CD8-positive, alpha-beta memory T cell (primary cell): ENCODE data around the gene SLC35E1. TPM values are rescaled to one million over a fixed set of nuclear protein-coding genes. Genes with fewer than 3 reads are reported as not detected.

Experiments
- CTCF ChIA-PET: fragments of 350-600 bp; sonication (Branson Sonifier 250); formaldehyde crosslinking; loops from one replicate; lab custom pipeline; 2021; ENCODE audit warnings: antibody characterized with exemption; lab: Charles Lee
- POLR2A ChIA-PET: fragments of 350-600 bp; sonication (Branson Sonifier 250); formaldehyde crosslinking; loops from one replicate; lab custom pipeline; 2021; ENCODE audit warnings: antibody characterized with exemption; lab: Charles Lee
- DNase-seq, 5 donors: peaks; one replicate each; pipeline versions ENCODE4 v3.0.0 to v3.0.0-alpha.2; 2020 to 2022; ENCODE audit warnings: mixed read lengths in 1 of 5
- H3K27ac ChIP-seq: one replicate; pipeline ENCODE4 v1.7.0; 2013; ENCODE audit warnings: low read depth, mild to moderate bottlenecking, low read length, moderate library complexity
- H3K27me3 ChIP-seq: 2 replicates; pipeline ENCODE4 v1.7.0; 2013; ENCODE audit warnings: low read length, mild to moderate bottlenecking; ENCODE audit not compliant: insufficient read depth, poor library complexity, severe bottlenecking
- H3K36me3 ChIP-seq: 2 replicates; pipeline ENCODE4 v1.7.0; 2013; ENCODE audit warnings: mild to moderate bottlenecking, low read length, moderate library complexity; ENCODE audit not compliant: insufficient read depth
- H3K4me1 ChIP-seq: 2 replicates; pipeline ENCODE4 v1.7.0; 2013; ENCODE audit warnings: mild to moderate bottlenecking, low read length, moderate library complexity; ENCODE audit not compliant: insufficient read depth
- H3K4me3 ChIP-seq: 2 replicates; pipeline ENCODE4 v1.7.0; 2013; ENCODE audit warnings: mild to moderate bottlenecking, low read length
- H3K9me3 ChIP-seq: 2 replicates; pipeline ENCODE4 v1.7.0; 2013; ENCODE audit warnings: mild to moderate bottlenecking, low read length
- H3K27ac Mint-ChIP-seq, 8 donors: one replicate each; pipeline ENCODE4 v1.8.0; 2020 to 2021; ENCODE audit warnings: mixed read lengths in 8 of 8, mild to moderate bottlenecking in 6 of 8, inconsistent platforms in 3 of 8, moderate library complexity in 3 of 8
- H3K27me3 Mint-ChIP-seq, 2 donors: one replicate each; pipeline ENCODE4 v1.8.0; 2020 to 2021; ENCODE audit warnings: mixed read lengths in 2 of 2, mild to moderate bottlenecking in 1 of 2, moderate library complexity in 1 of 2
- H3K36me3 Mint-ChIP-seq, 3 donors: one replicate each; pipeline ENCODE4 v1.8.0; 2020 to 2021; ENCODE audit warnings: mixed read lengths in 3 of 3, inconsistent platforms in 1 of 3, mild to moderate bottlenecking in 1 of 3
- H3K4me1 Mint-ChIP-seq, 3 donors: one replicate each; pipeline ENCODE4 v1.8.0; 2020 to 2021; ENCODE audit warnings: mixed read lengths in 3 of 3, inconsistent platforms in 1 of 3, mild to moderate bottlenecking in 1 of 3
- H3K4me3 Mint-ChIP-seq, 7 donors: one replicate each; pipeline ENCODE4 v1.8.0; 2020 to 2021; ENCODE audit warnings: mixed read lengths in 7 of 7, mild to moderate bottlenecking in 6 of 7, moderate library complexity in 4 of 7, inconsistent platforms in 2 of 7
- H3K9me3 Mint-ChIP-seq, 5 donors: one replicate each; pipeline ENCODE4 v1.8.0; 2020 to 2022; ENCODE audit warnings: mixed read lengths in 5 of 5, mild to moderate bottlenecking in 3 of 5, moderate library complexity in 2 of 5, inconsistent platforms in 1 of 5
- polyA plus RNA-seq: library from polyadenylated mRNA; unstranded; fragments of 300-500 nt; fragmentation: Illumina TruSeq; gene quantifications from one replicate; pipeline ENCODE4 v1.2.3, GENCODE V29; 2021
- total RNA-seq, 2 experiments: library from RNA; stranded (reverse); gene quantifications; one replicate each; pipeline ENCODE4 v1.2.3, GENCODE V29; 2021

Gene SLC35E1
- 10 to 100 TPM; 41.9 to 43.8 TPM for total RNA-seq
- 30.6 TPM for polyA plus RNA-seq

DNA sequence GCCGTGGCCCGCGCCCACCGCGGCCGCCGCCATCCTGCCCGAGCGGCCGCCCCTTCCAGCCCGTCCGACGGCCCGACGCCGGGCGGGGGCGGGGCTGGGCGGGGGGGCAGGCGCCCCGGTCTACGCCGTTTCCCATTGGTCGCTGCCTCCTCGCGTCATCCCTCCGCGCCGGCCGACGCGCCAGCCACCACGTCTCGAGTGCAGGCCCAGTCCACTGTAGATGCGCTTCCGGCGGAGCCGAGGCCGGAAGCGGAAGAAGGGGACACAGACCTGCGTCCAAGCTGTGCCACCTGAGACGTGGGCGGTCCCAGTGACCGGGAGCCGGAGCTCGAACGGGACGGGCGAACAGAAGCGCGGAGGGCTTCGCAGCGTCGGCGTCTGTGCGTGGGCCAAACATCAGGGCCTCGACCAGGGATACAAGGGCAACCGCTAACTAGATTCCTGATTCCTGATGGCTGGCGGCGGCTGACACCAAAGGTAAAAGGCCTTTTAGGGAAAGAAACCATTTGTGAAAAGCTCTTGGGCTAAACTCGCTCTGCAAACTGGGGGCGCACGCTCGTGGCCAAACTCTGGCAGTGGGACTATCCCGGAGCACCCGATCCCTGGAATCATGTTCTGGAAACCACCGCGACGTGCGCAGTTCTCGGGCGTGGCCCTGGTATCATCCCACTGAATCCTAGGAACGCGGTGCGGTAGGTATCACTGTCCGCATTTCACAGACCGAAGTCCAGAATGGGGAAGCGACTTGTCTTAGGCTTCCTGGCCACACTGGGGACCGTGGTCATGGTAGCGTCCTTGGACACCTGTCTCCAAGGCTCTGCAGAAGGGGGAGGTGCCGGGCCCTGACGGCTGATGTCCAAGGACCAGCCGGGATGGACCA, at the start of gene SLC35E1:
Gene SLC35E1, minus strand, starts transcription at position 84 of the 880 bp plus-strand sequence. Its CDS starts 51 bp downstream, at position 33.
- peak; percentile 85 to 95 (median 88) for DNase-seq
- Histone ChIP-seq H3K4me1 (peaks cover 49% of the 10 kb centered on the region), H3K27me3 (no peaks in the 10 kb centered on the region), H3K9me3 (no peaks in the 10 kb centered on the region), H3K4me3 (peak within 1 kb of the TSS; percentile 92), H3K36me3 (peaks cover 6% of the 10 kb centered on the region), H3K27ac (peak within 1 kb of the TSS; percentile 94)
- Mint-ChIP-seq H3K27me3 (no peaks in the 10 kb centered on the region), H3K27ac (peak within 1 kb of the TSS; percentile 91 to 100 (median 100)), H3K4me1 (peaks cover 47 to 69% (median 53%) of the 10 kb centered on the region in 3 donors), H3K4me3 (peak within 1 kb of the TSS; percentile 90 to 99 (median 96)), H3K36me3 (peaks cover 0 to 60% (median 10%) of the 10 kb centered on the region in 3 donors), H3K9me3 (no peaks in the 10 kb centered on the region)
- ChIA-PET CTCF (interaction anchor here (1.4 to 2.3 kb wide), 2 partner anchors 10 to 12 kb away, joined by 3 to 9 read pairs; no protein-coding TSS in a partner anchor), POLR2A (interaction anchor here (2.1 to 2.8 kb wide), 3 partner anchors 11 to 55 kb away, joined by 6 to 15 read pairs (median 11); partner anchors contain the start of gene MED26)

- peaks cover 9% of the 10 kb centered on the region for H3K36me3 ChIP-seq
- Mint-ChIP-seq H3K9me3 (no peaks in the 10 kb centered on the region), H3K4me3 (peak overlapping the region in 1 of 7 donors; percentile 60), H3K27ac (peak overlapping the region in 3 of 8 donors; percentile 29 to 77 (median 66)), H3K36me3 (peaks cover 0 to 30% (median 4%) of the 10 kb centered on the region in 3 donors), H3K4me1 (peaks cover 65 to 99% (median 95%) of the 10 kb centered on the region in 3 donors), H3K27me3 (peaks cover 0 to 3% of the 10 kb centered on the region in 2 donors)
- CTCF ChIA-PET: no interaction called here
- H3K27ac ChIP-seq: no peak overlapping the region
- no peaks in the 10 kb centered on the region for H3K9me3 ChIP-seq
- DNase-seq: no peak
- H3K4me3 ChIP-seq: no peak overlapping the region
- H3K27me3 ChIP-seq: no peaks in the 10 kb centered on the region
- H3K4me1 ChIP-seq: peaks cover 47% of the 10 kb centered on the region
- POLR2A ChIA-PET: no interaction called here
Measured at GRCh38 chr19:16621165-16621800, 49.1 kb upstream of the SLC35E1 start.

- H3K36me3 Mint-ChIP-seq: peaks cover 0 to 26% (median 4%) of the 10 kb centered on the region in 3 donors
- H3K4me1 ChIP-seq: peaks cover 47% of the 10 kb centered on the region
- H3K4me3 ChIP-seq: no peak overlapping the region
- ChIA-PET POLR2A (no interaction called here), CTCF (no interaction called here)
- DNase-seq: no peak
- H3K27ac ChIP-seq: no peak overlapping the region
- no peaks in the 10 kb centered on the region for H3K27me3 ChIP-seq
- H3K36me3 ChIP-seq: peaks cover 9% of the 10 kb centered on the region
- peak overlapping the region in 1 of 7 donors; percentile 60 for H3K4me3 Mint-ChIP-seq
- H3K27me3 Mint-ChIP-seq: peaks cover 0 to 4% of the 10 kb centered on the region in 2 donors
- no peaks in the 10 kb centered on the region for H3K9me3 ChIP-seq
- no peaks in the 10 kb centered on the region for H3K9me3 Mint-ChIP-seq
- peak overlapping the region in 3 of 8 donors; percentile 21 to 64 (median 23) for H3K27ac Mint-ChIP-seq
- H3K4me1 Mint-ChIP-seq: peaks cover 65 to 99% (median 95%) of the 10 kb centered on the region in 3 donors
Measured at GRCh38 chr19:16620584-16620983, 48.4 kb upstream of the SLC35E1 start.

GRCh38 chr19:16620018-16620417, 47.8 kb upstream of the SLC35E1 start:
- ChIA-PET POLR2A (no interaction called here), CTCF (no interaction called here)
- no peak overlapping the region for H3K4me3 ChIP-seq
- DNase-seq: no peak
- no peak overlapping the region for H3K27ac ChIP-seq
- peaks cover 50% of the 10 kb centered on the region for H3K4me1 ChIP-seq
- H3K4me1 Mint-ChIP-seq: peaks cover 67 to 99% (median 95%) of the 10 kb centered on the region in 3 donors
- H3K36me3 ChIP-seq: peaks cover 8% of the 10 kb centered on the region
- peaks cover 0 to 20% (median 2%) of the 10 kb centered on the region in 3 donors for H3K36me3 Mint-ChIP-seq
- H3K27me3 ChIP-seq: no peaks in the 10 kb centered on the region
- peaks cover 0 to 4% of the 10 kb centered on the region in 2 donors for H3K27me3 Mint-ChIP-seq
- no peaks in the 10 kb centered on the region for H3K9me3 ChIP-seq
- H3K9me3 Mint-ChIP-seq: no peaks in the 10 kb centered on the region
- H3K4me3 Mint-ChIP-seq: no peak overlapping the region
- peak overlapping the region in 2 of 8 donors; percentile 20 to 42 for H3K27ac Mint-ChIP-seq

GRCh38 chr19:16619457-16619856, 47.2 kb upstream of the SLC35E1 start:
- no peak overlapping the region for H3K27ac ChIP-seq
- Mint-ChIP-seq H3K4me3 (peak overlapping the region in 1 of 7 donors; percentile 35), H3K9me3 (no peaks in the 10 kb centered on the region), H3K27ac (peak overlapping the region in 3 of 8 donors; percentile 17 to 66 (median 17)), H3K27me3 (peaks cover 0 to 4% of the 10 kb centered on the region in 2 donors), H3K36me3 (peaks cover 0 to 15% (median 2%) of the 10 kb centered on the region in 3 donors), H3K4me1 (peaks cover 69 to 99% (median 94%) of the 10 kb centered on the region in 3 donors)
- no peaks in the 10 kb centered on the region for H3K9me3 ChIP-seq
- H3K4me1 ChIP-seq: peaks cover 54% of the 10 kb centered on the region
- ChIA-PET POLR2A (no interaction called here), CTCF (no interaction called here)
- no peak for DNase-seq
- H3K4me3 ChIP-seq: no peak overlapping the region
- H3K27me3 ChIP-seq: no peaks in the 10 kb centered on the region
- peaks cover 3% of the 10 kb centered on the region for H3K36me3 ChIP-seq

- Histone ChIP-seq H3K27ac (no peak overlapping the region), H3K27me3 (no peaks in the 10 kb centered on the region), H3K36me3 (no peaks in the 10 kb centered on the region), H3K4me1 (peaks cover 47% of the 10 kb centered on the region), H3K4me3 (no peak overlapping the region), H3K9me3 (no peaks in the 10 kb centered on the region)
- DNase-seq: no peak
- Mint-ChIP-seq H3K27me3 (peaks cover 0 to 4% of the 10 kb centered on the region in 2 donors), H3K4me3 (no peak overlapping the region), H3K27ac (peak overlapping the region in 4 of 8 donors; percentile 55 to 79 (median 62)), H3K4me1 (peaks cover 66 to 97% (median 93%) of the 10 kb centered on the region in 3 donors), H3K9me3 (no peaks in the 10 kb centered on the region), H3K36me3 (peaks cover 0 to 6% (median 2%) of the 10 kb centered on the region in 3 donors)
- ChIA-PET POLR2A (no interaction called here), CTCF (interaction anchor here (1.7 kb wide), 1 partner anchor 31 kb away, joined by 6 read pairs; no protein-coding TSS in a partner anchor)
Measured at GRCh38 chr19:16618248-16618647, 46.0 kb upstream of the SLC35E1 start.

DNA sequence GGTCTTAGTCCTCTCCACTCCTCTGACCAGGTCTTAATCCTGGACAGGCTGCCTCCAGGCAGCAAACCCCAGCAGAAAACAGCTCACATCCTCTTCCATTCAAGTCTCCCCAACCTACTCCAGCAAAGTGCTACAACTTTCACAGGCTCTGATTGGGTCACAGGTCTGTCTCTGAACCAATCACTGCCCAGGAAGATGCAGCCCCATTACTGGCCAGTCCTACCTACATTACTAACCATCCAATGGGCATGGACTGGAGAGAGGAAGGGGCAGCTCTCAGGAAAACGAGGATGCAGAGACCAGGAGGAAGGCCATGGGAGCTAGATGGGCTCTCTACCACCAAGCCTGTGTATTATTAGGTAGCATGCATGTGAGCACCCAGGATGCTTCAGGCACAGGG, 43.6 kb upstream of the SLC35E1 start:
- ChIA-PET POLR2A (interaction anchor here (1.0 kb wide), 1 partner anchor 11 kb away, joined by 3 read pairs; no protein-coding TSS in a partner anchor), CTCF (no interaction called here)
- Histone ChIP-seq H3K27me3 (no peaks in the 10 kb centered on the region), H3K27ac (no peak overlapping the region), H3K4me3 (no peak overlapping the region), H3K4me1 (peaks cover 48% of the 10 kb centered on the region), H3K9me3 (no peaks in the 10 kb centered on the region), H3K36me3 (no peaks in the 10 kb centered on the region)
- peaks cover 70 to 97% (median 91%) of the 10 kb centered on the region in 3 donors for H3K4me1 Mint-ChIP-seq
- H3K36me3 Mint-ChIP-seq: peaks cover 0 to 4% (median 2%) of the 10 kb centered on the region in 3 donors
- peak overlapping the region in 1 of 7 donors; percentile 19 for H3K4me3 Mint-ChIP-seq
- H3K27ac Mint-ChIP-seq: peak overlapping the region in 3 of 8 donors; percentile 46 to 74 (median 56)
- no peaks in the 10 kb centered on the region for H3K9me3 Mint-ChIP-seq
- peaks cover 0 to 4% of the 10 kb centered on the region in 2 donors for H3K27me3 Mint-ChIP-seq
- DNase-seq: no peak
